DMS53 (cell line): ENCODE measurements around the gene NUDT16L1.

Source experiments
- DNase-seq: peaks from one replicate; lab custom pipeline; 2025; lab: John Stamatoyannopoulos, UW

Gene NUDT16L1

GRCh38 chr16:4695473-4696171 lies 2.3 kb downstream of the NUDT16L1 start:
- DNase-seq: peak; percentile 27

- no peak for DNase-seq
These were observed 3.0 kb downstream of the NUDT16L1 start for GRCh38 chr16:4696172-4696904.

GRCh38 chr16:4696905-4697847 lies 3.8 kb downstream of the NUDT16L1 start:
- DNase-seq: peak; percentile 22

GRCh38 chr16:4697848-4698291 lies 4.5 kb downstream of the NUDT16L1 start:
- no peak for DNase-seq

GRCh38 chr16:4698321-4699045 lies 5.1 kb downstream of the NUDT16L1 start:
- no peak for DNase-seq

GRCh38 chr16:4699046-4699556 lies 5.7 kb downstream of the NUDT16L1 start:
- DNase-seq: no peak

GRCh38 chr16:4700380-4700996 lies 7.1 kb downstream of the NUDT16L1 start:
- DNase-seq: no peak

GRCh38 chr16:4700997-4701743 lies 7.8 kb downstream of the NUDT16L1 start:
- no peak for DNase-seq

- peak; percentile 16 for DNase-seq
These were observed 8.6 kb downstream of the NUDT16L1 start for GRCh38 chr16:4701791-4702465.

- peak; percentile 15 for DNase-seq
These were observed 9.1 kb downstream of the NUDT16L1 start for GRCh38 chr16:4702466-4702808.

GRCh38 chr16:4703906-4704305 lies 10.5 kb downstream of the NUDT16L1 start:
- DNase-seq: no peak

- no peak for DNase-seq
These were observed 11.1 kb downstream of the NUDT16L1 start for GRCh38 chr16:4704491-4704890.

GRCh38 chr16:4704913-4705312 lies 11.6 kb downstream of the NUDT16L1 start:
- DNase-seq: no peak

- no peak for DNase-seq
These were observed 13.5 kb downstream of the NUDT16L1 start for GRCh38 chr16:4706871-4707270.

- no peak for DNase-seq
These were observed 16.1 kb downstream of the NUDT16L1 start for GRCh38 chr16:4709481-4709880.

GRCh38 chr16:4713663-4714501 lies 20.5 kb downstream of the NUDT16L1 start:
- no peak for DNase-seq

GRCh38 chr16:4714996-4715395 lies 21.6 kb downstream of the NUDT16L1 start:
- DNase-seq: no peak

GRCh38 chr16:4718466-4718865 lies 25.1 kb downstream of the NUDT16L1 start:
- no peak for DNase-seq
